Gastroesophageal sphincter (tissue), 4 donors: Measurements from ENCODE around the gene PTPRD. TPM values are rescaled to one million over a fixed set of nuclear protein-coding genes. Genes with fewer than 3 reads are reported as not detected.

ENCODE experiments used
- ATAC-seq: fragments of 150-250 bp; one replicate; pipeline ENCODE4 v1.9.1; 2016; ENCODE audit warnings: mild to moderate bottlenecking, moderate library complexity
- H3K27ac ChIP-seq, 4 donors: fragments of 200-600 bp; sonication (generic) in 3 of 4; 1 replicate in 3 of 4; 2 replicates in 1 of 4; pipeline ENCODE4 v1.5.1; 2016 to 2019
- H3K27me3 ChIP-seq: fragments of 200-600 bp; sonication (generic); one replicate; pipeline ENCODE4 v1.5.1; 2019
- H3K36me3 ChIP-seq, 2 donors: fragments of 200-600 bp; sonication (generic); one replicate each; pipeline ENCODE4 v1.5.1; 2019; ENCODE audit warnings: control low read depth in 1 of 2
- H3K4me1 ChIP-seq, 3 donors: fragments of 200-600 bp; sonication (generic); 1 replicate in 2 of 3; 2 replicates in 1 of 3; pipeline ENCODE4 v1.5.1; 2016 to 2019; ENCODE audit warnings: control low read depth in 2 of 3
- H3K4me3 ChIP-seq, 2 donors: fragments of 200-600 bp; sonication (generic); one replicate each; pipeline ENCODE4 v1.5.1; 2019; ENCODE audit warnings: mild to moderate bottlenecking in 1 of 2, moderate library complexity in 1 of 2
- H3K9me3 ChIP-seq, 3 donors: fragments of 200-600 bp; sonication (generic); one replicate each; pipeline ENCODE4 v1.5.1; 2017 to 2019; ENCODE audit warnings: control low read depth in 2 of 3
- EP300 ChIP-seq: sonication (generic); formaldehyde crosslinking; IDR thresholded peaks from one replicate; pipeline ENCODE4 v1.6.1; 2017; ENCODE audit warnings: antibody characterized with exemption, mild to moderate bottlenecking
- POLR2A ChIP-seq, 2 donors: fragments of 450-650 bp; IDR thresholded peaks; one replicate each; pipeline ENCODE4 v1.6.1; 2017; ENCODE audit warnings: antibody characterized with exemption in 2 of 2, mild to moderate bottlenecking in 2 of 2, moderate library complexity in 1 of 2
- POLR2AphosphoS5 ChIP-seq: sonication (generic); formaldehyde crosslinking; IDR thresholded peaks from one replicate; pipeline ENCODE4 v1.6.1; 2017; ENCODE audit warnings: antibody characterized with exemption
- WGBS, 2 donors: methylation state at CpG; one replicate each; pipeline ENCODE4 v1.1.5; 2018; ENCODE audit warnings: low coverage in 1 of 2; 5-methylcytosine and 5-hydroxymethylcytosine counted together
- total RNA-seq, 4 donors: library from RNA; depleted of rRNA; stranded (reverse); fragments of >200 nt; gene quantifications; one replicate each; pipeline ENCODE4 v1.1.0, GENCODE V29; 2016
- TF ChIP-seq, protein P1 (sequence below), 4 experiments: fragments of 200-600 bp in 2 of 4; fragments of 450-650 bp in 2 of 4; sonication (generic) in 1 of 4; IDR thresholded peaks; one replicate each; pipeline ENCODE4 v1.5.1; 2017 to 2019; ENCODE audit warnings: antibody characterized with exemption in 4 of 4, mild to moderate bottlenecking in 2 of 4, moderate library complexity in 2 of 4

PTPRD gene
- total RNA-seq, 4 donors from 2014 or later: 3.5 to 53.9 (median 15.8) TPM

DNA sequence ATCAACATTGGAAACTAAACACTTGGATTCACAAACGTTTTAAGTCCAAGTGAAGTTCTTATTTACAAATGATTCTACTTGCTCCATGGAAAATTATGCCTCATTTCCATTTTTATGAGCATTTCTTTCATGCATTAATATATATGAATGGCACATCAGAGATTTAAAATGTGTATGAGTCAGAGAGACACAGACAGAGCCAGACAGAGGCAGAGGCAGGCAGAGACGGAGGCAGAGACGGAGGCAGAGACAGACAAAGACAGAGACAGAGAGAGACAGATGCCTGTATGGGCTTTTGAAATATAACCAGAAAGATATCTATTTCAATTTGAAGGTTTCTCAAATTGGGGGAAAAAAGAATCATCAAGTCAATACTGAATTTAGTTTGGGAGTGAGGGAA is 649.0 kb downstream of the PTPRD start:
- no peaks in the 10 kb centered on the region for H3K36me3 ChIP-seq
- H3K9me3 ChIP-seq: no peaks in the 10 kb centered on the region
- H3K4me1 ChIP-seq: no peaks in the 10 kb centered on the region
- no peak for ATAC-seq
- H3K4me3 ChIP-seq: no peak overlapping the region
- no peaks in the 10 kb centered on the region for H3K27me3 ChIP-seq
- TF ChIP-seq, protein P1, sequence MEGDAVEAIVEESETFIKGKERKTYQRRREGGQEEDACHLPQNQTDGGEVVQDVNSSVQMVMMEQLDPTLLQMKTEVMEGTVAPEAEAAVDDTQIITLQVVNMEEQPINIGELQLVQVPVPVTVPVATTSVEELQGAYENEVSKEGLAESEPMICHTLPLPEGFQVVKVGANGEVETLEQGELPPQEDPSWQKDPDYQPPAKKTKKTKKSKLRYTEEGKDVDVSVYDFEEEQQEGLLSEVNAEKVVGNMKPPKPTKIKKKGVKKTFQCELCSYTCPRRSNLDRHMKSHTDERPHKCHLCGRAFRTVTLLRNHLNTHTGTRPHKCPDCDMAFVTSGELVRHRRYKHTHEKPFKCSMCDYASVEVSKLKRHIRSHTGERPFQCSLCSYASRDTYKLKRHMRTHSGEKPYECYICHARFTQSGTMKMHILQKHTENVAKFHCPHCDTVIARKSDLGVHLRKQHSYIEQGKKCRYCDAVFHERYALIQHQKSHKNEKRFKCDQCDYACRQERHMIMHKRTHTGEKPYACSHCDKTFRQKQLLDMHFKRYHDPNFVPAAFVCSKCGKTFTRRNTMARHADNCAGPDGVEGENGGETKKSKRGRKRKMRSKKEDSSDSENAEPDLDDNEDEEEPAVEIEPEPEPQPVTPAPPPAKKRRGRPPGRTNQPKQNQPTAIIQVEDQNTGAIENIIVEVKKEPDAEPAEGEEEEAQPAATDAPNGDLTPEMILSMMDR (IDR thresholded peaks at IDR 0.05): no peak
- TF ChIP-seq POLR2AphosphoS5: no peak
- TF ChIP-seq EP300: no peak
- TF ChIP-seq POLR2A (IDR thresholded peaks at IDR 0.05): no peak
- WGBS, 2 donors: 54 to 75% methylated on average over 3 of the region's 3 CpGs
- H3K27ac ChIP-seq: no peak overlapping the region

GRCh38 chr9:9961934-9962333 is 650.9 kb downstream of the PTPRD start:
- no peak for ATAC-seq
- TF ChIP-seq EP300 (no peak), POLR2A (IDR thresholded peaks at IDR 0.05) (no peak), POLR2AphosphoS5 (no peak)
- TF ChIP-seq, protein P1 (IDR thresholded peaks at IDR 0.05): no peak
- WGBS, 2 donors: 78 to 82% methylated on average over 1 of the region's 1 CpG

DNA sequence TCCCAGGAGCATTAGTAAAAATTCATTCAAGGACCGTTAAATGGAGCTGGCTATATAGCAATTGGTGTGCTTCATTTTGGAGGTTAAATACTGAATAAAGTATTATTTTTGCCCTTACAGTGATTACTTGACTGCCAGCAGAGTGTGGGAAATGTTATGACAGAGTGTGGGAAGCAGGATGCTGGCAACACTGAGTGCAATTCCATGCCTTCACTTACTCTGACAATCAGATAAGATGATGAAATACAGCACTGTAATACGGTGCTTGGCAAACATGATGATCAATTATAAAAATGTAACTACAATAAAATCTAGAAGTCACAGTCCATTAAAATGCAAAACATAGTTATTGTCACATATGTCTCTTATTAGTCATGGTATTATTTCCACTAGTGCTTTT is 651.3 kb downstream of the PTPRD start:
- Histone ChIP-seq H3K27me3 (no peaks in the 10 kb centered on the region), H3K4me1 (no peaks in the 10 kb centered on the region), H3K27ac (no peak overlapping the region), H3K36me3 (no peaks in the 10 kb centered on the region), H3K9me3 (no peaks in the 10 kb centered on the region), H3K4me3 (no peak overlapping the region)
- TF ChIP-seq EP300 (no peak), POLR2A (IDR thresholded peaks at IDR 0.05) (no peak), POLR2AphosphoS5 (no peak)
- TF ChIP-seq, protein P1 (IDR thresholded peaks at IDR 0.05): no peak
- ATAC-seq: no peak
- 0 to 3% methylated on average over 2 of the region's 2 CpGs for WGBS, 2 donors

More at GRCh38 chr9:9961934-9962333, 650.9 kb downstream of the PTPRD start:
- Histone ChIP-seq H3K27ac (no peak overlapping the region), H3K36me3 (no peaks in the 10 kb centered on the region), H3K9me3 (no peaks in the 10 kb centered on the region), H3K27me3 (no peaks in the 10 kb centered on the region), H3K4me1 (no peaks in the 10 kb centered on the region), H3K4me3 (no peak overlapping the region)

DNA sequence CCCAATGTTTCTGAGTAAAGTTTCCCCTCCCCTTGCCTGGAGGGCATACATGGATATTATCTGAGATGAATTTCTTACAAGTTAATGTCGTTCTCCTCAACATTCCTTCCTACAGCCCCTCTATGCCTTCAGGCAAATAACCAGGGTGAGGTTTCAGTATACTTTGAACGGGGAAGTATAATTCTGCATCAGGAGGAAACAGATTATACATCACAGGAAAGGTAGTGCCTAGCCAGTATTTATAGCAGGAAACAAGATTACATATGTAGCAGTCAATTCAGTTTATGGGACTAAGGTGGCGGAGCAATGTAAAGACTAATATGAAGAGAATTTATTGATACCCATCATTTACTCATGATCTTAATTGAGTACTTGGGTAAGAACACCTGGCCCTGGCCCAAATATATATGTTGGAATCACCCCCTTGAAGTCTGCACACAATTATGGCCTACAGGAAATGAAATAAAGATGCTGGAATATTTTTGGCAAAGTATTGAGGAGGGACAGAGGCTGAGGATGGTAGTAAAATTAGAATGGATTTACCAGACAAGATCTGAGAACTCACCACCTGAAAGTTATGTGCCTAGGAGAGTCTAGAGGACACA is 661.1 kb downstream of the PTPRD start:
- no peak for ATAC-seq
- 73 to 87% methylated on average over 3 of the region's 3 CpGs for WGBS, 2 donors
- TF ChIP-seq POLR2AphosphoS5 (no peak), EP300 (no peak), POLR2A (IDR thresholded peaks at IDR 0.05) (no peak)
- TF ChIP-seq, protein P1 (IDR thresholded peaks at IDR 0.05): no peak
- no peak overlapping the region for H3K4me3 ChIP-seq
- no peaks in the 10 kb centered on the region for H3K36me3 ChIP-seq
- H3K9me3 ChIP-seq: no peaks in the 10 kb centered on the region
- H3K27me3 ChIP-seq: no peaks in the 10 kb centered on the region
- H3K4me1 ChIP-seq: no peaks in the 10 kb centered on the region
- no peak overlapping the region for H3K27ac ChIP-seq

DNA sequence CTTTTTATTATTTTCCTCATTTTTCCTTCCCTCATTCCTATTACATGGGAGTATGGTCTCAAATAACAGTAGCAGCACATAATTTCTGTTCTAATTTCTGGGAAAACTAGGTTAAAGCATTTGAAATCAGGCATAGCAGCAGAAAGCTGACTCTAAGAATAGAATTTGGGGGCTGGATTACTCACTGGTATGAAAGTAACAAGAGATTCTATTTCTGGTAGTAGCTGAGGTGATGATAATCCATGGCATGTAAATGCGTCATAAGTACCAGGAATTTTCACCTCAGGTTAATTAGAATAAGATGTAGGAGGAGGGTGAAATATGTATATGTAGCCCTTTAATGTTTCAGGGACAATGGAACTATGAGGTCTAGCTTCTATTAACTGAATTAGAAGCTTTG is 662.0 kb downstream of the PTPRD start:
- ATAC-seq: no peak
- 45 to 58% methylated on average over 1 of the region's 1 CpG for WGBS, 2 donors
- no peak overlapping the region for H3K27ac ChIP-seq

More for the DNA sequence above, 662.0 kb downstream of the PTPRD start:
- H3K4me1 ChIP-seq: no peaks in the 10 kb centered on the region
- H3K9me3 ChIP-seq: no peaks in the 10 kb centered on the region
- no peak overlapping the region for H3K4me3 ChIP-seq
- no peak for TF ChIP-seq POLR2AphosphoS5
- TF ChIP-seq, protein P1 (IDR thresholded peaks at IDR 0.05): no peak
- no peak for TF ChIP-seq POLR2A (IDR thresholded peaks at IDR 0.05)
- H3K36me3 ChIP-seq: no peaks in the 10 kb centered on the region
- H3K27me3 ChIP-seq: no peaks in the 10 kb centered on the region
